ENCODE data around the gene ELN.
"Not testable (repeated sequence)": the region's sequence is repeated elsewhere in the genome, so short reads cannot be mapped to it uniquely, and the experiment has no call there.

Gene ELN

DNA sequence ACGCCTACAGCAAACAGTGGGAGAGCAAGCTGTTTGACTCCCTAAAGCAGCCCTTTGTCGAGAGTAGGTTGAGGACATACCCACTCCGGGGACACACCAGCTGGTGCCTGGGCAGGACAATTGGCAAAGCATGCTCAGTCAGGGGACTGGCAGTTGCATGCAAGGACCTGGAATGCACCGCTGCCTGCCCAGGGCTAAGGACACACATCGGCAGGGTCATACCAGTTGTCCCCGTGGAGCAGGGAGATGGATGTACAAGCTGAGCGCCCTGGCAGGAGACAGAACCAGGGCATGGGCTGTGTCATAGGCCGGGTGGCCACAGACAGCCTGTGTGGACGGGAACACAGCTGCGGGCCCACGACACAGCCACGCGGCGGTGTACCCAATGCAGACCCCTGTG lies 18.3 kb upstream of the ELN start:
- Mint-ChIP-seq H3K4me1 (ENCODE audit: low read depth) (no peaks in the 10 kb centered on the region), H3K9me3 (no peaks in the 10 kb centered on the region), H3K27ac (no peak overlapping the region), H3K27me3 (ENCODE audit: low read depth) (no peaks in the 10 kb centered on the region), H3K36me3 (ENCODE audit: low read depth) (no peaks in the 10 kb centered on the region), H3K4me3 (no peak overlapping the region)
- no peak for DNase-seq (ENCODE audit: low spot score)

- Mint-ChIP-seq H3K4me3 (no peak overlapping the region), H3K27me3 (ENCODE audit: low read depth) (no peaks in the 10 kb centered on the region), H3K27ac (no peak overlapping the region), H3K4me1 (ENCODE audit: low read depth) (no peaks in the 10 kb centered on the region), H3K9me3 (no peaks in the 10 kb centered on the region), H3K36me3 (ENCODE audit: low read depth) (no peaks in the 10 kb centered on the region)
- DNase-seq (ENCODE audit: low spot score) = no peak
Observed at GRCh38 chr7:74010407-74010806, 17.6 kb upstream of the ELN start.

DNA sequence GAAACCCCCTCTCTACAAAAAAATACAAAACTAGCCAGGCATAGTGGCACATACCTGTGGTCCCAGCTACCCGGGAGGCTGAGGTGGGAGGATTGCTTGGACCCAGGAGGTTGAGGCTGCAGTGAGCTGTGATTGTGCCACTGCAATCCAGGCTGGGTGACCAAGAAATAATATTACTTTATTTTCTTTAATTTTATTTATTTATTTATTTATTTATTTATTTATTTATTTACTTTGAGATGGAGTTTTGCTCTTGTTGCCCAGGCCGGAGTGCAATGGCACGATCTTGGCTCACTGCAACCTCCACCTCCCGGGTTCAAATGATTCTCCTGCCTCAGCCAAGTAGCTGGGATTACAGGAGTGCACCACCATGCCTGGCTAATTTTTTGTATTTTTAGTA lies 16.6 kb upstream of the ELN start:
- not testable (repeated sequence) for H3K27me3 Mint-ChIP-seq (ENCODE audit: low read depth); H3K27ac Mint-ChIP-seq; H3K36me3 Mint-ChIP-seq (ENCODE audit: low read depth); H3K4me3 Mint-ChIP-seq; DNase-seq (ENCODE audit: low spot score); H3K4me1 Mint-ChIP-seq (ENCODE audit: low read depth); H3K9me3 Mint-ChIP-seq

DNA sequence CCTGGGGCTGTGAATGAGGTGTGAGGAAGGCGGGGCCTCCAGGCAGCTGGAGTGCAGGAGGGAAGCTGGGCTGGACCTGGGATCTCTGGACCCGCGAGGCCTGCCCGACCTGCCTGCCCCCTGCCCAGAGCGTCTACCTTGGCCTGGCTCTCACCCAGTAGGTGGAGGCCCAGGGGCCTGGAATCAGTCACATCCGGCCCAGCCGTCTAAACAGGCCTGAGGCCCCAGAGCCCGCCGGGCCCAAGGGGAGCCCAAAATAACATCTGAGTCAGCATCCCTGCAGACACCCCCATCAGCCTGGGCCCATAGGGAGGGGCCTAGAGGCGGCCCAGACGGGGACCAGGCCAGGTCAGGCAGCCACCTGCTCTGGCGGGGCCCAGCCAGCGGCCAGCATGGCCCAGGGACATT lies 15.1 kb upstream of the ELN start:
- DNase-seq (ENCODE audit: low spot score) = no peak
- no peaks in the 10 kb centered on the region for H3K27me3 Mint-ChIP-seq (ENCODE audit: low read depth)
- H3K9me3 Mint-ChIP-seq = no peaks in the 10 kb centered on the region
- H3K27ac Mint-ChIP-seq = no peak overlapping the region
- no peaks in the 10 kb centered on the region for H3K36me3 Mint-ChIP-seq (ENCODE audit: low read depth)
- no peaks in the 10 kb centered on the region for H3K4me1 Mint-ChIP-seq (ENCODE audit: low read depth)
- H3K4me3 Mint-ChIP-seq = no peak overlapping the region

- Mint-ChIP-seq H3K4me3 (no peak overlapping the region), H3K36me3 (ENCODE audit: low read depth) (no peaks in the 10 kb centered on the region), H3K27ac (no peak overlapping the region), H3K4me1 (ENCODE audit: low read depth) (no peaks in the 10 kb centered on the region), H3K27me3 (ENCODE audit: low read depth) (no peaks in the 10 kb centered on the region), H3K9me3 (no peaks in the 10 kb centered on the region)
- DNase-seq (ENCODE audit: low spot score) = no peak
Observed at GRCh38 chr7:74013539-74014272, 14.3 kb upstream of the ELN start.

- Mint-ChIP-seq H3K4me3 (no peak overlapping the region), H3K27ac (no peak overlapping the region), H3K27me3 (ENCODE audit: low read depth) (no peaks in the 10 kb centered on the region), H3K36me3 (ENCODE audit: low read depth) (no peaks in the 10 kb centered on the region), H3K9me3 (no peaks in the 10 kb centered on the region), H3K4me1 (ENCODE audit: low read depth) (no peaks in the 10 kb centered on the region)
- DNase-seq (ENCODE audit: low spot score) = no peak
Observed at GRCh38 chr7:74014931-74015330, 13.0 kb upstream of the ELN start.

GRCh38 chr7:74015670-74016069 lies 12.3 kb upstream of the ELN start:
- no peak overlapping the region for H3K27ac Mint-ChIP-seq
- H3K9me3 Mint-ChIP-seq = no peaks in the 10 kb centered on the region
- no peaks in the 10 kb centered on the region for H3K27me3 Mint-ChIP-seq (ENCODE audit: low read depth)
- DNase-seq (ENCODE audit: low spot score) = no peak
- H3K4me1 Mint-ChIP-seq (ENCODE audit: low read depth) = no peaks in the 10 kb centered on the region
- no peak overlapping the region for H3K4me3 Mint-ChIP-seq
- no peaks in the 10 kb centered on the region for H3K36me3 Mint-ChIP-seq (ENCODE audit: low read depth)

DNA sequence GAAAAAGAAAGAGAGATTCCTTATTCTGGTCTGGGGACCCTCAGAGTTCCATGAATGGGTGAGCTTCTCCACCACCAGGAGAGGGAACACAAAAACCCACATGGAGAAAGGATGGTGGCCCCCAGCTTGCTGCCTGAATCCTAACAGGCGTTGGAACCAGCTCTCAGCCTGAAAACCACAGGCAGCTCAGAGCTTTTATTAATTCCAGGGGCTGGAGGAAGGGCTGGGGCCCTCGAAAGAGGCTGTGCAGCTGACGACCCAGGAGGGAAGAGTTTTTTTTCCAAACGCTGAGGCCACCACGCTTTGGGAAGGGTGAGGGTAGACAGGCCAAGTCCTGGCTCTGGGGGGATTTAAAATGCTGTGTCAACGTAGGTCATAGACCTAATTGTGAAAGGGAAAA lies 10.8 kb upstream of the ELN start:
- Mint-ChIP-seq H3K27ac (no peak overlapping the region), H3K4me3 (no peak overlapping the region), H3K9me3 (no peaks in the 10 kb centered on the region), H3K36me3 (ENCODE audit: low read depth) (no peaks in the 10 kb centered on the region), H3K4me1 (ENCODE audit: low read depth) (no peaks in the 10 kb centered on the region), H3K27me3 (ENCODE audit: low read depth) (no peaks in the 10 kb centered on the region)
- DNase-seq (ENCODE audit: low spot score) = no peak

- H3K36me3 Mint-ChIP-seq (ENCODE audit: low read depth) = no peaks in the 10 kb centered on the region
- no peaks in the 10 kb centered on the region for H3K9me3 Mint-ChIP-seq
- H3K4me3 Mint-ChIP-seq = no peak overlapping the region
- no peaks in the 10 kb centered on the region for H3K27me3 Mint-ChIP-seq (ENCODE audit: low read depth)
- no peaks in the 10 kb centered on the region for H3K4me1 Mint-ChIP-seq (ENCODE audit: low read depth)
- H3K27ac Mint-ChIP-seq = no peak overlapping the region
- DNase-seq (ENCODE audit: low spot score) = no peak
Observed at GRCh38 chr7:74018246-74018895, 9.6 kb upstream of the ELN start.

DNA sequence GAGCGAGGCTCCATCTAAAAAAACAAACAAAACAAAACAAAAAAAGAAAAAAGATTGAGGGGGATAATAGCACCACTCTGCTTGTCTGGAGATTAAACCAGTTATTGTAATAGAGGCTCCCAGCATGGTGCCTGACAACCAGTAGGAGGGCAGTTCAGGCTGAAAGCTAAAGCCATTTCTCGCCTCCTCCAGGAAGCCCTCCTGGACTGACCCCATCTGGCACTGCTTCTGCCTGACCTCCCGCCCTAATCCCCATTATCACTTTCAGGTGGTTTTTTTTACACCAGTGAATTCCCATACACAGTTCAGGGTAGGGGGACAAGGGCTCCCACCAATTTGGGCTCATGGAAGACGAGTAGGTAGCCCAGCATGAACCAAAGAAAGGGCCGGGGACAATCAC lies 8.8 kb upstream of the ELN start:
- Mint-ChIP-seq H3K27ac (no peak overlapping the region), H3K4me1 (ENCODE audit: low read depth) (no peaks in the 10 kb centered on the region), H3K36me3 (ENCODE audit: low read depth) (no peaks in the 10 kb centered on the region), H3K4me3 (no peak overlapping the region), H3K9me3 (no peaks in the 10 kb centered on the region), H3K27me3 (ENCODE audit: low read depth) (no peaks in the 10 kb centered on the region)
- DNase-seq (ENCODE audit: low spot score) = no peak

GRCh38 chr7:74020390-74020789 lies 7.6 kb upstream of the ELN start:
- Mint-ChIP-seq H3K4me3 (no peak overlapping the region), H3K27ac (no peak overlapping the region), H3K9me3 (no peaks in the 10 kb centered on the region), H3K36me3 (ENCODE audit: low read depth) (no peaks in the 10 kb centered on the region), H3K27me3 (ENCODE audit: low read depth) (peaks cover 4% of the 10 kb centered on the region), H3K4me1 (ENCODE audit: low read depth) (no peaks in the 10 kb centered on the region)
- DNase-seq (ENCODE audit: low spot score) = no peak

- Mint-ChIP-seq H3K36me3 (ENCODE audit: low read depth) (no peaks in the 10 kb centered on the region), H3K4me3 (no peak overlapping the region), H3K4me1 (ENCODE audit: low read depth) (no peaks in the 10 kb centered on the region), H3K27ac (no peak overlapping the region), H3K27me3 (ENCODE audit: low read depth) (peaks cover 16% of the 10 kb centered on the region), H3K9me3 (no peaks in the 10 kb centered on the region)
- no peak for DNase-seq (ENCODE audit: low spot score)
Observed at GRCh38 chr7:74021546-74022320, 6.2 kb upstream of the ELN start.

GRCh38 chr7:74022507-74022906 lies 5.5 kb upstream of the ELN start:
- no peaks in the 10 kb centered on the region for H3K9me3 Mint-ChIP-seq
- no peak overlapping the region for H3K4me3 Mint-ChIP-seq
- H3K36me3 Mint-ChIP-seq (ENCODE audit: low read depth) = no peaks in the 10 kb centered on the region
- H3K27ac Mint-ChIP-seq = no peak overlapping the region
- H3K4me1 Mint-ChIP-seq (ENCODE audit: low read depth) = no peaks in the 10 kb centered on the region
- peaks cover 18% of the 10 kb centered on the region for H3K27me3 Mint-ChIP-seq (ENCODE audit: low read depth)
- no peak for DNase-seq (ENCODE audit: low spot score)

- H3K4me1 Mint-ChIP-seq (ENCODE audit: low read depth) = no peaks in the 10 kb centered on the region
Observed at GRCh38 chr7:74023092-74023536, 4.9 kb upstream of the ELN start.

More at GRCh38 chr7:74023092-74023536, 4.9 kb upstream of the ELN start:
- Mint-ChIP-seq H3K9me3 (no peaks in the 10 kb centered on the region), H3K36me3 (ENCODE audit: low read depth) (no peaks in the 10 kb centered on the region), H3K27ac (no peak overlapping the region), H3K27me3 (ENCODE audit: low read depth) (peaks cover 18% of the 10 kb centered on the region), H3K4me3 (no peak overlapping the region)
- DNase-seq (ENCODE audit: low spot score) = no peak
